Measurements from ENCODE around the gene GPR12. TPM values are rescaled to one million over a fixed set of nuclear protein-coding genes. Genes with fewer than 3 reads are reported as not detected.

Gene GPR12
- total RNA-seq, 2 experiments from 2014 or later = not detected

GRCh38 chr13:26759249-26759906 is 1.2 kb downstream of the GPR12 start:
- intact Hi-C loops (cut with micrococcal nuclease; ENCODE audit: unreplicated experiment) = no loop called here
- POLR2A ChIA-PET = interaction anchor here (0.6 kb wide), 2 partner anchors 22 to 188 kb away, joined by 3 to 5 read pairs; no protein-coding TSS in a partner anchor
- CTCF ChIA-PET (ENCODE audit: unreplicated experiment) = no interaction called here
- H3K9me2 ChIP-seq (ENCODE audit: insufficient read depth, low read length) = no peaks in the 10 kb centered on the region
- no peaks in the 10 kb centered on the region for H3K4me1 ChIP-seq (ENCODE audit: insufficient read depth, low read length, poor library complexity, severe bottlenecking)
- DNase-seq (ENCODE audit: low spot score) = no peak
- no TSS peak for BruUV-seq (replicated peaks)
- H2AFZ ChIP-seq (ENCODE audit: low read length) = no peak overlapping the region
- no peak overlapping the region for H3K4me2 ChIP-seq (ENCODE audit: low read length)
- no peak for TF ChIP-seq CTCF (conservative IDR thresholded peaks at IDR 0.05; ENCODE audit: low read length)
- TF ChIP-seq EZH2phosphoT487 (IDR thresholded peaks at IDR 0.05; ENCODE audit: borderline replicate concordance, low read depth, low read length) = no peak
- no peaks in the 10 kb centered on the region for H4K20me1 ChIP-seq (ENCODE audit: insufficient read depth, low read length)
- H3K9me3 ChIP-seq (ENCODE audit: low read length) = no peaks in the 10 kb centered on the region
- no peaks in the 10 kb centered on the region for H3K36me3 ChIP-seq (ENCODE audit: insufficient read depth, low read length)
- no peak overlapping the region for H3K27ac ChIP-seq (ENCODE audit: low read depth, low read length, poor library complexity, severe bottlenecking)
- H3K4me3 ChIP-seq (ENCODE audit: low read depth, low read length, poor library complexity, severe bottlenecking) = no peak overlapping the region
- no peaks in the 10 kb centered on the region for H3K79me2 ChIP-seq (ENCODE audit: insufficient read depth, low read depth, low read length)

GRCh38 chr13:26758496-26759157 is 2.0 kb downstream of the GPR12 start:
- intact Hi-C loops (cut with micrococcal nuclease; ENCODE audit: unreplicated experiment) = no loop called here
- no peaks in the 10 kb centered on the region for H3K9me3 ChIP-seq (ENCODE audit: low read length)
- H3K4me3 ChIP-seq (ENCODE audit: low read depth, low read length, poor library complexity, severe bottlenecking) = no peak overlapping the region
- no peak for DNase-seq (ENCODE audit: low spot score)
- BruUV-seq (replicated peaks) = no TSS peak
- TF ChIP-seq EZH2phosphoT487 (IDR thresholded peaks at IDR 0.05; ENCODE audit: borderline replicate concordance, low read depth, low read length) (no peak), CTCF (conservative IDR thresholded peaks at IDR 0.05; ENCODE audit: low read length) (no peak)
- H2AFZ ChIP-seq (ENCODE audit: low read length) = no peak overlapping the region
- H4K20me1 ChIP-seq (ENCODE audit: insufficient read depth, low read length) = no peaks in the 10 kb centered on the region
- H3K36me3 ChIP-seq (ENCODE audit: insufficient read depth, low read length) = no peaks in the 10 kb centered on the region
- H3K4me2 ChIP-seq (ENCODE audit: low read length) = no peak overlapping the region
- POLR2A ChIA-PET = interaction anchor here (0.6 kb wide), 1 partner anchor 23 kb away, joined by 3 read pairs; no protein-coding TSS in a partner anchor
- no peaks in the 10 kb centered on the region for H3K9me2 ChIP-seq (ENCODE audit: insufficient read depth, low read length)
- H3K79me2 ChIP-seq (ENCODE audit: insufficient read depth, low read depth, low read length) = no peaks in the 10 kb centered on the region
- no peaks in the 10 kb centered on the region for H3K4me1 ChIP-seq (ENCODE audit: insufficient read depth, low read length, poor library complexity, severe bottlenecking)
- CTCF ChIA-PET (ENCODE audit: unreplicated experiment) = no interaction called here
- no peak overlapping the region for H3K27ac ChIP-seq (ENCODE audit: low read depth, low read length, poor library complexity, severe bottlenecking)

- H2AFZ ChIP-seq (ENCODE audit: low read length) = no peak overlapping the region
- no peak for TF ChIP-seq EZH2phosphoT487 (IDR thresholded peaks at IDR 0.05; ENCODE audit: borderline replicate concordance, low read depth, low read length)
- no peak for TF ChIP-seq CTCF (conservative IDR thresholded peaks at IDR 0.05; ENCODE audit: low read length)
- no peaks in the 10 kb centered on the region for H3K36me3 ChIP-seq (ENCODE audit: insufficient read depth, low read length)
- no peak overlapping the region for H3K4me2 ChIP-seq (ENCODE audit: low read length)
- no peaks in the 10 kb centered on the region for H4K20me1 ChIP-seq (ENCODE audit: insufficient read depth, low read length)
- no peak for DNase-seq (ENCODE audit: low spot score)
- no peak overlapping the region for H3K27ac ChIP-seq (ENCODE audit: low read depth, low read length, poor library complexity, severe bottlenecking)
- POLR2A ChIA-PET = no interaction called here
- no peaks in the 10 kb centered on the region for H3K9me2 ChIP-seq (ENCODE audit: insufficient read depth, low read length)
- CTCF ChIA-PET (ENCODE audit: unreplicated experiment) = no interaction called here
- no TSS peak for BruUV-seq (replicated peaks)
- no peaks in the 10 kb centered on the region for H3K4me1 ChIP-seq (ENCODE audit: insufficient read depth, low read length, poor library complexity, severe bottlenecking)
- intact Hi-C loops (cut with micrococcal nuclease; ENCODE audit: unreplicated experiment) = no loop called here
- H3K4me3 ChIP-seq (ENCODE audit: low read depth, low read length, poor library complexity, severe bottlenecking) = no peak overlapping the region
- no peaks in the 10 kb centered on the region for H3K9me3 ChIP-seq (ENCODE audit: low read length)
- H3K79me2 ChIP-seq (ENCODE audit: insufficient read depth, low read depth, low read length) = no peaks in the 10 kb centered on the region
These were observed 3.6 kb downstream of the GPR12 start for GRCh38 chr13:26756961-26757360.
